ENCODE results near the gene GJC1. TPM values are rescaled to one million over a fixed set of nuclear protein-coding genes. Genes with fewer than 3 reads are reported as not detected.

GJC1 gene
- total and polyA plus RNA-seq, 3 donors from 2014 or later, result 16.9 to 21.0 (median 19.3) TPM

DNA sequence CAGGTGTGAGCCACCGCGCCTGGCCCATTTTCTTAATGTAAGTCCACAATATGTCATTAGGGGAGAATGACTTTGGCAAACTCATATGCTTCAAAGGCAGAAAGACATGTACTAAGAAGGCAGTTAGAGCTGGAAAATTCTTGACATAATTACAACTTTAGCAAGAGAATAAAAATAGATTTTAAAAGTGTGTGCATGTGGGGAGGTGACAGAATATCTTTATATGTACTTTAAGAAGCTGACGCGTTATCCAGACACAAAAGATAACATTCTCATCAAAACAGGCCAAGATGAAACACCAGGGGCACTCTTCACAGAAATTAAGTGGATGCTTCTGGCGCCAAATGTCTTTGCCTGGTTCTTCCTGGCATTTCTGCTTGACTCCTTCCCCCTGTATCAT lies 28.2 kb downstream of the GJC1 start:
- intact Hi-C loops (cut with DNase I; ENCODE audit: low total_unique reads), result no loop called here

DNA sequence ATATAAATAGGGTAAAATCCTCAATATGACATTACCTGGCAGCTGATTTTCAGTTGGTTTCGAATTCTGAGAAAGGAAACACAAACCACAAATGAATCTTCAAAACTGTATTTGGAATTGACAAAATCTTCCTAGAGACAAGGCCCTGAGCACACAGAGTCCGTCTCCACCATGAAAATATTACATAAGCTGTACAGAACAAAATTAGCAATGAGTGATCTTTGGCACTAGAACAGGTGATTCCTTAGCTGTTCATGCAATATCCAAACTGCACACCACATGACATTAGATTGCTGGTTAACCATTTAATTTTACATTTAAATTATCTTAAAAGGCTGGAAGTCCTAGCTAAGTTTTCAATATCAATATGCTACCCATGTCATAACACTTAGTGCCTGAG lies 31.7 kb downstream of the GJC1 start:
- H3K4me1 ChIP-seq, result no peaks in the 10 kb centered on the region
- TF ChIP-seq POLR2A (IDR thresholded peaks at IDR 0.05), result no peak
- TF ChIP-seq, protein P1, sequence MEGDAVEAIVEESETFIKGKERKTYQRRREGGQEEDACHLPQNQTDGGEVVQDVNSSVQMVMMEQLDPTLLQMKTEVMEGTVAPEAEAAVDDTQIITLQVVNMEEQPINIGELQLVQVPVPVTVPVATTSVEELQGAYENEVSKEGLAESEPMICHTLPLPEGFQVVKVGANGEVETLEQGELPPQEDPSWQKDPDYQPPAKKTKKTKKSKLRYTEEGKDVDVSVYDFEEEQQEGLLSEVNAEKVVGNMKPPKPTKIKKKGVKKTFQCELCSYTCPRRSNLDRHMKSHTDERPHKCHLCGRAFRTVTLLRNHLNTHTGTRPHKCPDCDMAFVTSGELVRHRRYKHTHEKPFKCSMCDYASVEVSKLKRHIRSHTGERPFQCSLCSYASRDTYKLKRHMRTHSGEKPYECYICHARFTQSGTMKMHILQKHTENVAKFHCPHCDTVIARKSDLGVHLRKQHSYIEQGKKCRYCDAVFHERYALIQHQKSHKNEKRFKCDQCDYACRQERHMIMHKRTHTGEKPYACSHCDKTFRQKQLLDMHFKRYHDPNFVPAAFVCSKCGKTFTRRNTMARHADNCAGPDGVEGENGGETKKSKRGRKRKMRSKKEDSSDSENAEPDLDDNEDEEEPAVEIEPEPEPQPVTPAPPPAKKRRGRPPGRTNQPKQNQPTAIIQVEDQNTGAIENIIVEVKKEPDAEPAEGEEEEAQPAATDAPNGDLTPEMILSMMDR (IDR thresholded peaks at IDR 0.05), result no peak

More for the DNA sequence above, 28.2 kb downstream of the GJC1 start:
- H3K9me3 ChIP-seq, result no peaks in the 10 kb centered on the region
- no peaks in the 10 kb centered on the region for H3K4me1 ChIP-seq
- no peak for DNase-seq
- 82 to 84% methylated on average over 5 of the region's 5 CpGs for WGBS, 2 donors
- TF ChIP-seq, protein P1 (IDR thresholded peaks at IDR 0.05), result no peak
- no peak for TF ChIP-seq POLR2A (IDR thresholded peaks at IDR 0.05)
- H3K36me3 ChIP-seq (ENCODE audit: low read depth, missing control alignments), result no peaks in the 10 kb centered on the region
- H3K27ac ChIP-seq, result no peak overlapping the region
- H3K27me3 ChIP-seq, result no peaks in the 10 kb centered on the region
- H3K4me3 ChIP-seq, result no peak overlapping the region

DNA sequence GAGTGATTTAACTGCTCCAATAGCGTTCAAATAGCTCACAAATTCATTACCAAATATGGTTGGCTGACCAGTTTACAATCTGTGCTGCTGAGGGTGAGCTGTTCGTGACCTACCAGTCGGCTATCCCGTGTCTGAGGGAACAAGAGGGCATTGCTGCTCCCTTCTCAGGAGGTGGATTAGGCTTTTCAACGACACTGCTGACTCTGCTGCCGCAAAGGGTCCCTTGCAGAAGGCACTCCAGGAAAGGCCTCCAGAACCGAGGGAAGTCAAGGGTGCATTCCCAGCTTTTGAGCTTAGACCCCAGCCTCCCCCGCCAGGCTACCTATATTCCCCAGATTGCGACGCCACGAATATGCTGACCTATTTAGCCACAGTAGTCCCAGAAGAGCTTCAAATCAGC lies 32.3 kb downstream of the GJC1 start:
- Histone ChIP-seq H3K4me3 (no peak overlapping the region), H3K36me3 (ENCODE audit: low read depth, missing control alignments) (no peaks in the 10 kb centered on the region), H3K9me3 (no peaks in the 10 kb centered on the region), H3K27me3 (no peaks in the 10 kb centered on the region), H3K4me1 (no peaks in the 10 kb centered on the region), H3K27ac (no peak overlapping the region)
- no peak for DNase-seq
- 65 to 81% methylated on average over 11 of the region's 11 CpGs for WGBS, 2 donors
- TF ChIP-seq, protein P1 (IDR thresholded peaks at IDR 0.05), result no peak
- no peak for TF ChIP-seq POLR2A (IDR thresholded peaks at IDR 0.05)
- intact Hi-C loops (cut with DNase I; ENCODE audit: low total_unique reads), result no loop called here

More for the DNA sequence above, 31.7 kb downstream of the GJC1 start:
- Histone ChIP-seq H3K4me3 (no peak overlapping the region), H3K27me3 (no peaks in the 10 kb centered on the region), H3K36me3 (ENCODE audit: low read depth, missing control alignments) (no peaks in the 10 kb centered on the region), H3K27ac (no peak overlapping the region), H3K9me3 (no peaks in the 10 kb centered on the region)
- DNase-seq, result no peak
- WGBS, 2 donors, result 82 to 84% methylated on average over 2 of the region's 2 CpGs
- intact Hi-C loops (cut with DNase I; ENCODE audit: low total_unique reads), result no loop called here

DNA sequence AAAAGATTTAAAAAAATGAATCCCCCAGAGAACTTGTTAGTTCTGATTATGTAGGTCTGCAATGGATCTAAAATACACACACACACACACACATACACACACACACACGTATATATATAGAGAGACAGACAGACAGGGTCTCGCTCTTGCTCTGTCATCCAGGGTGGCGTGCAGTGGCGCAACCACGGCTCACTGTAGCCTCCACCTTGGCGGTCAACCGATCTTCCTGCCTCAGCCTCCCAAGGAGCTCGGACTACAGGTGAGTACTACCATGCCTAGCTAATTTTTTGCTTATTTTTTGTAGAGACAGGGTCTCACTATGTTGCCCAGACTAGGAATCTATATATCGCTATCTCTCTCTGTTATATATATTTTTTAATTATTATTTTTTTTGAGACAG lies 33.4 kb downstream of the GJC1 start:
- intact Hi-C loops (cut with DNase I; ENCODE audit: low total_unique reads), result no loop called here
- DNase-seq, result no peak
- WGBS, 2 donors, result 91 to 94% methylated on average over 9 of the region's 9 CpGs
- Histone ChIP-seq H3K4me1 (no peaks in the 10 kb centered on the region), H3K4me3 (no peak overlapping the region), H3K27me3 (no peaks in the 10 kb centered on the region), H3K27ac (no peak overlapping the region), H3K9me3 (no peaks in the 10 kb centered on the region), H3K36me3 (ENCODE audit: low read depth, missing control alignments) (no peaks in the 10 kb centered on the region)
- TF ChIP-seq POLR2A (IDR thresholded peaks at IDR 0.05), result no peak
- TF ChIP-seq, protein P1 (IDR thresholded peaks at IDR 0.05), result no peak

DNA sequence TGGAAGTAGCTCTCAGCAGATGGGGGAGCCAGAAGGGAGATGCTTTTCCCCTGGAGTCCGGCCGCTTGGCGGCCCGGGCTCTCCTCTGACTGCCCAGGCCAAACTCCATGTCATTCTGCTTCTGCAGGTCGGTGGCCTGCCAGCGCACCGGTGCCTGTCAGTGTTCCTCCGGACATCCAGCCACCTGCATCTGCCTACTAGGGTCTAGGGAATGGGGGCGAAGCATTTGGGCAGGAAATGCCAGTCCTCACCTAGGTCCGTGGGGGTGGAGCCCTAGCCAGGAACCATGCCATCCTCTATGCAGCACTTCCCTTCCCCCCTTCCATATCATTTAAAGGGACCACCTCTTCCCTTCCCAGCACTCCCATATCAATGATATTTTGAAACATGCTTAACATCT lies 34.2 kb downstream of the GJC1 start:
- no peaks in the 10 kb centered on the region for H3K9me3 ChIP-seq
- H3K4me1 ChIP-seq, result no peaks in the 10 kb centered on the region
- H3K27me3 ChIP-seq, result no peaks in the 10 kb centered on the region
- no peak for DNase-seq
- 75 to 89% methylated on average over 3 to 10 of the region's 10 CpGs for WGBS, 2 donors
- H3K27ac ChIP-seq, result no peak overlapping the region
- no peaks in the 10 kb centered on the region for H3K36me3 ChIP-seq (ENCODE audit: low read depth, missing control alignments)
- TF ChIP-seq, protein P1 (IDR thresholded peaks at IDR 0.05), result no peak
- no peak for TF ChIP-seq POLR2A (IDR thresholded peaks at IDR 0.05)
- H3K4me3 ChIP-seq, result no peak overlapping the region
- intact Hi-C loops (cut with DNase I; ENCODE audit: low total_unique reads), result no loop called here

Measured in testis (tissue), 3 donors.